Right atrium auricular region (tissue), 2 donors: Measurements from ENCODE around the gene ACSL5. TPM values are rescaled to one million over a fixed set of nuclear protein-coding genes. Genes with fewer than 3 reads are reported as not detected.

ENCODE experiments used
- DNase-seq: peaks from one replicate; pipeline ENCODE4 v3.0.0-alpha.2; 2019; ENCODE audit warnings: low spot score
- H3K27ac ChIP-seq, 2 donors: fragments of 200-600 bp; sonication (generic); 1 replicate in 1 of 2; 2 replicates in 1 of 2; pipeline ENCODE4 v1.5.1; 2016 to 2019
- H3K27me3 ChIP-seq, 2 donors: fragments of 200-600 bp; sonication (generic); one replicate each; pipeline versions ENCODE4 v1.5.1 to v1.6.0; 2017 to 2019
- H3K36me3 ChIP-seq: fragments of 200-600 bp; sonication (generic); one replicate; pipeline ENCODE4 v1.5.1; 2016
- H3K4me1 ChIP-seq, 2 donors: fragments of 200-600 bp; sonication (generic); one replicate each; pipeline versions ENCODE4 v1.5.1 to v1.6.0; 2017 to 2019
- H3K4me3 ChIP-seq, 2 donors: fragments of 200-600 bp; sonication (generic); 1 replicate in 1 of 2; 2 replicates in 1 of 2; pipeline ENCODE4 v1.5.1; 2017 to 2019; ENCODE audit warnings: mild to moderate bottlenecking in 1 of 2, moderate library complexity in 1 of 2
- H3K9me3 ChIP-seq, 2 donors: fragments of 200-600 bp; sonication (generic); one replicate each; pipeline ENCODE4 v1.5.1; 2019
- CTCF ChIP-seq, 2 donors: fragments of 200-600 bp; sonication (generic); IDR thresholded peaks; one replicate each; pipeline ENCODE4 v1.5.1; 2019; ENCODE audit warnings: antibody characterized with exemption in 2 of 2
- total RNA-seq, 2 donors: library from RNA; depleted of rRNA; stranded (reverse); fragments of >200 nt; gene quantifications; one replicate each; pipeline ENCODE4 v1.1.0, GENCODE V29; 2016

ACSL5 gene
- 10 to 100 TPM in 1 of 2 donors, 1 to 10 TPM in 1; 9.2 to 12.0 TPM for total RNA-seq

GRCh38 chr10:112373912-112374338 is at the start of gene ACSL5:
Gene ACSL5 (plus strand): TSS chr10:112374116. CDS start chr10:112394947, 20,831 bp downstream.
- DNase-seq = no peak
- Histone ChIP-seq H3K27me3 (no peaks in the 10 kb centered on the region), H3K36me3 (no peaks in the 10 kb centered on the region), H3K4me3 (no peak within 1 kb of the TSS), H3K4me1 (peaks cover 0 to 20% of the 10 kb centered on the region in 2 donors), H3K27ac (peak within 1 kb of the TSS; percentile 64 to 66), H3K9me3 (no peaks in the 10 kb centered on the region)
- TF ChIP-seq CTCF (IDR thresholded peaks at IDR 0.05) = no peak

GRCh38 chr10:112327678-112328077 is 46.2 kb upstream of the ACSL5 start:
- Histone ChIP-seq H3K4me3 (no peak overlapping the region), H3K9me3 (no peaks in the 10 kb centered on the region), H3K27ac (no peak overlapping the region), H3K4me1 (no peaks in the 10 kb centered on the region), H3K36me3 (no peaks in the 10 kb centered on the region), H3K27me3 (no peaks in the 10 kb centered on the region)
- no peak for DNase-seq
- TF ChIP-seq CTCF (IDR thresholded peaks at IDR 0.05) = no peak

- peaks cover 0 to 1% of the 10 kb centered on the region in 2 donors for H3K4me1 ChIP-seq
- TF ChIP-seq CTCF (IDR thresholded peaks at IDR 0.05) = no peak
- no peaks in the 10 kb centered on the region for H3K27me3 ChIP-seq
- no peaks in the 10 kb centered on the region for H3K36me3 ChIP-seq
- H3K27ac ChIP-seq = no peak overlapping the region
- H3K9me3 ChIP-seq = no peaks in the 10 kb centered on the region
- no peak for DNase-seq
- no peak overlapping the region for H3K4me3 ChIP-seq
Observed at GRCh38 chr10:112330162-112330561, 43.8 kb upstream of the ACSL5 start.

- peaks cover 0 to 4% of the 10 kb centered on the region in 2 donors for H3K4me1 ChIP-seq
- no peaks in the 10 kb centered on the region for H3K36me3 ChIP-seq
- no peak for TF ChIP-seq CTCF (IDR thresholded peaks at IDR 0.05)
- no peaks in the 10 kb centered on the region for H3K9me3 ChIP-seq
- no peak overlapping the region for H3K27ac ChIP-seq
- H3K4me3 ChIP-seq = no peak overlapping the region
- no peaks in the 10 kb centered on the region for H3K27me3 ChIP-seq
- DNase-seq = no peak
Observed at GRCh38 chr10:112330607-112331160, 43.2 kb upstream of the ACSL5 start.

- Histone ChIP-seq H3K4me1 (peaks cover 0 to 4% of the 10 kb centered on the region in 2 donors), H3K9me3 (no peaks in the 10 kb centered on the region), H3K4me3 (no peak overlapping the region), H3K27ac (no peak overlapping the region), H3K36me3 (no peaks in the 10 kb centered on the region), H3K27me3 (no peaks in the 10 kb centered on the region)
- no peak for TF ChIP-seq CTCF (IDR thresholded peaks at IDR 0.05)
- DNase-seq = no peak
Observed at GRCh38 chr10:112332022-112332421, 41.9 kb upstream of the ACSL5 start.
